Smooth muscle cell of the brain vasculature (primary cell): Measurements from ENCODE around the gene HPGDS.
"Not testable (repeated sequence)": the region's sequence is repeated elsewhere in the genome, so short reads cannot be mapped to it uniquely, and the experiment has no call there.

ENCODE experiments used
- DNase-seq: peaks from one replicate; pipeline ENCODE4 v3.0.0-alpha.2; 2012; ENCODE audit warnings: low read depth, low spot score

The HPGDS gene

GRCh38 chr4:94357624-94358023, 15.0 kb upstream of the HPGDS start:
- no peak for DNase-seq

DNA sequence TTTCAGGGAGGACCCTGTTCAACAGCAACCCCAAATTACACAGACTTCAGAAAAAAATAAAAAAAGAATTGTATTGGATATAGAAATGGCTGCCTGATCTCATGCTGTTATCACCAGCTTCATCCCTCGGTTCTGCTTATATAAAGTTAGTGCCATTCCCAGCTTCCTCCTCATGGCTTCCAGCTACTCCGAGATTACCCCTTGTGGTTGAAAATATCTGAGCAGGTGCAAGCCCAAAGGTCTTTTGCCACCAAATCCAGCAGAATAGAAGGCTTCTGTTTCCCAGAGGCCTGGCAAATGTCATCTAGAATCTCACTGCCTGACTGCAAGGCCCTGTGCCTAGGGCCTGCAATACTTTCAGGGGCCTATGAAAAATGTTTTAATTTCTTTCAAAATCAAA, 13.8 kb upstream of the HPGDS start:
- DNase-seq = no peak

- DNase-seq = no peak
These were observed 11.8 kb upstream of the HPGDS start for GRCh38 chr4:94354474-94354896.

GRCh38 chr4:94352996-94353395, 10.4 kb upstream of the HPGDS start:
- DNase-seq = no peak

DNA sequence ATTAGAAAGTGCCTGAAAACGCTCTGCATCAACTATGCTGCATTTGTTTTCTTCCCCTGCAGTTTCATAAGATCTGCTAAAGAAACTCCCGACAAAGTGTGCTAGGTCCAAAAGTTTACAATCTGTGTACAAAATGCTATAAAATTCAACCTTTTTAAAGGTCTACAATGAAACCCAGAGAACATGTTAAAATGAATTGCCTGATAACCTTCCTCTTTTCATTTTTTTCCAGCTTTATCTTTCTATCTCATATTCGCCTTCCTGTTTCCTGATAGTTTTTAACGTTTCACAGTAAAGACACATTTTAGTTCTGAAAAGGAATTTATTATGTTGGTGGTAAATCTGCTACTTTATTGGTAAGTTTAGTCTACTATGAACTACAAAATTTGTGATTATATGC, 9.5 kb upstream of the HPGDS start:
- DNase-seq = no peak

- DNase-seq = no peak
These were observed 8.7 kb upstream of the HPGDS start for GRCh38 chr4:94351319-94351718.

- DNase-seq = no peak
These were observed 7.5 kb upstream of the HPGDS start for GRCh38 chr4:94350095-94350494.

DNA sequence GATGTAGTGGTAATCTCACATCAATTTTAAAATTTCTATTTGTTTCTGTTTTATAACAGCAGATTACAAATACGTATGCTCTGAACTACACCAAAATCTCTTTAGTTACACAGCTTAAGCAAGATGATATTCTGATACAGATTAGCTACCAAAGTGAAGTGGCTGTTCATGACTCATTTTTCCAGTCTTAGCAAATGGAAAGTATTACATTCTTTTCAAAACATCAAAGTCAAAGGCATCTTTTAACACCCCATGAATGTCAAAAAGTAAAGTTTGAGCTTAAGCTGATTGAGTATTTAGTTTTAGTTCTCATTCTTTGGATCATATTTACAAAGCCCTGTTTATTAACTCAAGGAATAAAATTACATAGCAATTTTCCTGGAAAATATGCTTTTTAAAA, 6.6 kb upstream of the HPGDS start:
- DNase-seq = no peak

DNA sequence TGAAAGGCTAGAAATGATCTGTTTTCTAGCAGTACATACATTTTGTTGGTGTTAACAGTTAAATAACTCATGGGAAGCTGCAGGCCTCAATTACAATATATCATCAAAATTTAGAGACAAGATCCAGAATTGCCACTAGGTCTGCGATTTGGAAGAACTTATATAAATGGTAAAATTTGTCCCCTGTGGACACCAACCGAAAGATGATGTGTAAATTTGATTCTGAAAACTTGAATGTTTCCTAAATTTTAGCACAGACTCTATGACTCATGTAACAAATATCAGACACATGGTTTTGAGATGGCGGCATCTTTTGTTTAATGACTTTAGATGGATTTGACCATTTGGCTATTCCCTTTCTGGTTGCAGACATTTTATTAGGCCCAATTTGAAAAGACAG, 6.0 kb upstream of the HPGDS start:
- DNase-seq = no peak

DNA sequence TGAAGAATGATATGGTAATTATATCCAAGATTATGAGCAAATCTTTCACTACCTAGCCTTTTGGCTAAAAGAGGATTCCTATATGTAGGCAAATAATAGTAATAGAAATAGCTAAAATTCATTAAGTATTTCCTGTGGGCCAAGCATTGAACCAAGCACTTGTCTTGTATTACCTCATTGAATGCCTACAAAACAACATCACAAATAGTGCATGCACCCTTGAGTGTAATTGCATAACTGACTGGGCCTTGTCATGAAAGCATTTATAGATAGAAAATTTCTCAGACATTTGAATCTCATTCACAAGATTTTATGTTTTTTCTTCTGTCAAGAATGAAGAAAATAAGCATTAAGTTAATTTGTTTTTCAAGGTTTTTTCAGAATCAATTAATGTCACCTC, 3.9 kb upstream of the HPGDS start:
- no peak for DNase-seq

DNA sequence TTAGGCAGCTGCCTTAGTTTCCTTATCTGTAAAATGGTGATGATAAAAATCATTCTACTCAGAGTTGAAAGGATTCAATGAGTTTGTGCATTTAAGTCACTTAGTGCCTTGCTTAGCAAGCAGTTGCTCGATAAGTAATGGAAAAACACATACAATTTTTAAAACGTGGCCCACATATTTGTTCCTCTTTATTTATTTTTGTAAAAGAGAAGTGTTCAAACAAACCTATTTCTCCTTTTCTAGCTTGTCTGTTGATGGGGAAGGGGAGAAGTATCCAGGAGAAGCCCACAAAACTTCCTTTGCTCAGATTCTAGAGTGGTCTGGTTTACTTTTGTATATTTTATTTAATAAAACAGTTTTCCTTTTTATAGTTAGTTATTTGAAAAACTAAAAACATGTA, 3.3 kb upstream of the HPGDS start:
- no peak for DNase-seq

DNA sequence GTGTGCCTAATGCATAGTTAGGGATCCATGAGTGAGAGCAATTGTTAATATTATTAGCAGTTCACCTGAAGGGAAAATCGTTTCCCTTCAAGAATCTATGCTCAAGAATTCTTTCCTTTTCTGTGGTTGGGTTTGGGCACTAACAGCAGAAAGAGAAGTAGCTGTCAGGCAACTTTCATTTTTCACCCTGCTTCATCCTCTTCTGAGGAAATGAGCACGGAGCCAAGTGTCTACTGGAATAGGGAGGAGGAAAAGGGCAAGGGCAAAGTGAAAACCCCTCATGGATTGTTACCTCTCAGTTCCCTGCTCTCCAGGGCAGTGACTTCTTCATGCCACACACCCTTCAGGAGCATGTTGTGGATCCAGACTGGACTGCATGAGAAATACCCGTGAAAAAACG, 2.6 kb upstream of the HPGDS start:
- DNase-seq = no peak

- no peak for DNase-seq
These were observed 1.8 kb upstream of the HPGDS start for GRCh38 chr4:94344457-94344856.

DNA sequence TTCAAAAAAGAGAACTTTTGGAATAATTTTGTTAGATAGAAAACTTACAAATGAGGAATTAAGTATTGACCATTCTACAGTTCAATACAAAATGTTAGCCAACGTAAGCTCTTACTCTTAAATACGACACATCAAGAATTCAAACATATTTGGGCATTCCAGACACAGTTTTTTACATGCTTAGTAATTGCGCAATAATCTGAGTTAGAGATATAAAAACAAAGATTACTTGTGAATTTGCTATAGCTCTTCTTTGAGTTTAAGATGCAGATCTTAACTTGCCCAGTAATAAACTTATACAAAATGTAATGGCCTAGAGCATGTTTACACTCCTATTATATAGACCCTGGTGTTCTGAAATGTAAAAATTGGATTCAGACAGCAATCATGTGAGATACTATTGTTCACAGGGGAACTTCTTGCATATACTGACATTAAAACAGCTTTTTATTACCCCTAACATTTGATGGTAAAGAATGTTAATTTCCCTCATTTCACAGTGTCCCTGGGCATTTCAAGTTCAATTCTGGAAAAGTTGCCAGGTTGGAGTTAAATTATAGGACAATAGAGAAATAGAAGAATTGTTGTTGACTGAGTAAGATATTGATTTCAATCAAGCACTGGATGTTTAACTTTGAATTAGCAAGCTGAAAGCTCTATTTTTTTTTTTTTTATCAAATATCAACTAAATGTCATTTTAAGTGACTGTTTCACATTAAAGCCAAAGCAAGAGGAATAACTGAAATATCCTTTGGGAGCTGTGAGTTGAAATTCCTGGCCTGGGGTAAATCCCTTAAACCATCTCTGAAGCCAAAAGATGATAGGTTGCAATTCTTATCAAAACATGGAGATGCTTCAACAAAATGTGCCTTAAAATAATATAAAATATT, 910 bp downstream of the HPGDS start:
- DNase-seq = no peak

DNA sequence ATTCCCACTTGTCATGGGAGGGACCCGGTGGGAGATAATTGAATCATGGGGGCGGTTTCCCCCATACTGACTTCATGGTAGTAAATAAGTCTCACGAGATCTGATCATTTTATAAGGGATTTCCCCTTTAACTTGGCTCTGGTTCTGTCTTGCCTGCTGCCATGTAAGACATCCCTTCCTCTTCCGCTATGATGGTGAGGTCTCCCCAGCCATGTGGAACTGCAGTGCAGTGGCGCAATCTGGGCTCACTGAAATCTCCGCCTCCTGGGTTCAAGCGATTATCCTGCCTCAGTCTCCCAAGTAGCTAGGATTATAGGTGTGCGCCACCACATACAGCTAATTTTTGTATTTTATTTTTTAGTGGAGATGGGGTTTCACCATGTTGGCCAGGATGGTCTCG, 2.9 kb downstream of the HPGDS start:
- DNase-seq = no peak

GRCh38 chr4:94338681-94339351, 3.8 kb downstream of the HPGDS start:
- no peak for DNase-seq

DNA sequence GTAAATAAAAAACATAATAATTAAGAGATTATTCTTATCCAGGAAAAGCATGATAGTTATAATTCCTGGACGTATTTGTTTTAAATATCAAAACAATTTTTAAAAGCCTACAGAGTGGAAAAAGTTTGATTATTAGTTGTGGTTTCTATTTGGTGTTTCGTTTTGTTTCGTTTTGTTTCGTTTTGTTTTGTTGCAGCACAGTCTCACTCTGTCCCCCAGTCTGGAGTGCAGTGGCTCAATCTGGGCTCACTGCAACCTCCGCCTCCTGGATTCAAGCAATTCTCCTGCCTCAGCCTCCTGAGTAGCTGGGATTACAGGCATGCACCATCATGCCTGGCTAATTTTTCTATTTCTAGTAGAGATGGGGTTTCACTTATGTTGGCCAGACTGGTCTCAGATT, 5.8 kb downstream of the HPGDS start:
- not testable (repeated sequence) for DNase-seq

DNA sequence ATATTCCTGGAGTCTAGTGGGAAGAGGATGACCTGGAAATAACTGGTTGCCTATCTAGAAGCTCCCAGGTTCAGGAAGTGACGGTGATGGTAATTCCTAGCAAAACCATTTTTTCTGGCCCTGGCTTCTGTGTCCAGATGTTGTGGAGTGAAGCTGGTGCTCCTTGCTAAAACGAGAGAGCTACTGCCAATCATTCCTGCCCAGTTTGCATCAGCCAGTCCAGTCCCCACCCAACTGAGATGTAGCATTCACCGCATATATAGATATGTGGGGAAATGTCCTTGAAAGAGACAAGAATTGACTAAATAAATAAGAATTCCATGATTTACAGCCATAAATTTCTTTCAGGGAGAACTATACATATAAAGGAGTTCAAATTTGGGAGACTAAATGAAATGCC, 6.3 kb downstream of the HPGDS start:
- no peak for DNase-seq

DNA sequence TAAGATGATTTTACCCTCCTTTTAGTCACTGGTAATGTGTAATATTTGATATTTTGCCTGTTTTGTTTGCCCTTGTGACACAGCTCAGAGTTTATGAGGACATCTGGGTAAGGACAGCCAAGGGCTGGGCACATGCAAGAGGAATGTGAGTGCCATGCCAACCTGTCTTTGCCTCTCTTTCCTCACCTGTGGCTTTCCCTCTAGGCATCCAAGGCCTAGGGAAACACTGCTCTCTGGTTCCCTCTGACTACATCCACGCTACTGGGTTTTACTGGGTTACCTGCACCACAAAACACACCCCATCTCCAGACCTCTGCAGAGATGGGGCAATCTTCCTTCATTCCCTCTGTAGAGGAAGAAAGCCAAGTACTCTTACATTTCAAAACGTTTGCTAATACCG, 7.7 kb downstream of the HPGDS start:
- DNase-seq = no peak

- no peak for DNase-seq
These were observed 8.2 kb downstream of the HPGDS start for GRCh38 chr4:94334476-94334875.

GRCh38 chr4:94333866-94334265, 8.8 kb downstream of the HPGDS start:
- DNase-seq = no peak

DNA sequence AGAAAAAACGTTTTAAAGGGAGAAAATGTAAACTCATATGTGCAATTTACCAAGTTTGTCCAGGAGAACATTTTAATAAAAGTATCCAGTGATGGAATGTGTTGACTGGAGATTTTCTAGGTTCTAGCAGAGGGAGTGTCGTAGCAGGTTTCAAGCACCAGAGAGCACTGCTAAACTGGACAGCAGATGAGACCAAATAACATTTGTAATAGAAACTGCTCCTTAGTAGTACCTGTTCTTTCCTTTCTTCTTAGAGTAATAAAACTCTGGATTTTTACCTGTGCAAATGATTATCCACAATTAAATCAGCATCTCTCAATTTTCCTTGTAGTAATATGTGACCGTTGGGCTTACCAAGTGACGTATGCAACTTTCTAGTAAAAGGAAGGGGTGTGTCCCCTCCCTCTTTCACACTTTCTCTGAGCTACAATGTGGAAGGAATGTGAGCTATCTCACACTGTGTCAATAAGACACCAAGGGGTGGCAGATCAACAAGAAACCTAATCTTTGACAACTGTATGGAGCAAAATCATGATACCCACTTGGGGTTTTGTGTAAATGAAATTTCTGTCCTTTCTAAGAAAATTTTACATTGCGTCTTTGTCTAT, 9.5 kb downstream of the HPGDS start:
- no peak for DNase-seq

- no peak for DNase-seq
These were observed 12.7 kb downstream of the HPGDS start for GRCh38 chr4:94329933-94330332.
